ENCODE measurements around the gene ATP9B.

ATP9B gene

DNA sequence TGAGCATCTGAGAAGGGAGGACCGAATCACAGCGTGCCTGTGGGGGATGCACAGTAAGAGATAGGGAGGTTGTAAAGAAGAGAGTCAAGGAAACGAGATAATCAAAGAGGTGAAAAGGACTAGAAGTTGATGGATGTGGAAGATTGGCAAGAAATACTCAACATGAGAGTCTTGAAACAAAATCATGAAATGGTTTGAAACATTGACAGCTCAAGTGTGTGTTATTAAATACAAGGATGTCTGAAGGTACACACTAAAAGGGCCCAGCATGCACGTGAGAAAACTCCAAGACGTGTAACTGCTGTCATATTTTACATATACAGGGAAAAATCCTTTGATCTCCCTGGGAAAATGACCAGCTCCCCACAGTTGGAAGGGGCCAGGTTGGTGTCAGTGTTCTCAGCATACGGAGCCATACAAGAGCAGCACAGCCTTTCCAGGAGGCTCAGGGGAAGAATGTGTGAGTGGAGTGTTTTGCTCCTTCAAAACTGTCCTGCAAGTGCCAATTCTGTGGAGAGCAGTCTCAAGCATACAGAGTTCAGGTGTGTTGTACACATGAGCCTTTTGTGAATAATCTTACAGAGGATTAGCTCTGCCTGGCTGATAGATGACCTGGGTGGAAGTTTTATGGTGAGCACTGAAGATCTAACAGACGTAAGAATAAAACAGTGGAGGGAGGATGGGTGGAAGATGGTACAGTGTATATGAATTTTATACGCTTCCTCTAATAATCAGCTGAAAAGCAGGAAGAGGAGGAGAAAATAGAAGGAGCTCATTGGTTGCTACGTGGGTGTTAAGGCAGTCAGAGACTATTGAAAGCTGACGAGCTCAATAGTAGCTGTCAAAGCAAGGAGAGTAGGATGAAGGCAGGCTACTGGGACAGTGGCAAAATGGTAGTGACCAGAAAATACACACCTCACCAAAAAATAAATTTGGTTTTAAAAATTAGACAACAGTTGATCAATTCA is 126.8 kb downstream of the ATP9B start:
- TF ChIP-seq, protein P1, sequence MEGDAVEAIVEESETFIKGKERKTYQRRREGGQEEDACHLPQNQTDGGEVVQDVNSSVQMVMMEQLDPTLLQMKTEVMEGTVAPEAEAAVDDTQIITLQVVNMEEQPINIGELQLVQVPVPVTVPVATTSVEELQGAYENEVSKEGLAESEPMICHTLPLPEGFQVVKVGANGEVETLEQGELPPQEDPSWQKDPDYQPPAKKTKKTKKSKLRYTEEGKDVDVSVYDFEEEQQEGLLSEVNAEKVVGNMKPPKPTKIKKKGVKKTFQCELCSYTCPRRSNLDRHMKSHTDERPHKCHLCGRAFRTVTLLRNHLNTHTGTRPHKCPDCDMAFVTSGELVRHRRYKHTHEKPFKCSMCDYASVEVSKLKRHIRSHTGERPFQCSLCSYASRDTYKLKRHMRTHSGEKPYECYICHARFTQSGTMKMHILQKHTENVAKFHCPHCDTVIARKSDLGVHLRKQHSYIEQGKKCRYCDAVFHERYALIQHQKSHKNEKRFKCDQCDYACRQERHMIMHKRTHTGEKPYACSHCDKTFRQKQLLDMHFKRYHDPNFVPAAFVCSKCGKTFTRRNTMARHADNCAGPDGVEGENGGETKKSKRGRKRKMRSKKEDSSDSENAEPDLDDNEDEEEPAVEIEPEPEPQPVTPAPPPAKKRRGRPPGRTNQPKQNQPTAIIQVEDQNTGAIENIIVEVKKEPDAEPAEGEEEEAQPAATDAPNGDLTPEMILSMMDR (IDR thresholded peaks at IDR 0.05; ENCODE audit: extremely low read depth, insufficient read depth, missing control alignments) = no peak
- in situ Hi-C loops (cut with MboI; ENCODE audit: low pct_unique_long_range_greater_than_20kb, low sequenced_read_pairs, unreplicated experiment) = no loop called here
- DNase-seq (ENCODE audit: low spot score) = no peak

DNA sequence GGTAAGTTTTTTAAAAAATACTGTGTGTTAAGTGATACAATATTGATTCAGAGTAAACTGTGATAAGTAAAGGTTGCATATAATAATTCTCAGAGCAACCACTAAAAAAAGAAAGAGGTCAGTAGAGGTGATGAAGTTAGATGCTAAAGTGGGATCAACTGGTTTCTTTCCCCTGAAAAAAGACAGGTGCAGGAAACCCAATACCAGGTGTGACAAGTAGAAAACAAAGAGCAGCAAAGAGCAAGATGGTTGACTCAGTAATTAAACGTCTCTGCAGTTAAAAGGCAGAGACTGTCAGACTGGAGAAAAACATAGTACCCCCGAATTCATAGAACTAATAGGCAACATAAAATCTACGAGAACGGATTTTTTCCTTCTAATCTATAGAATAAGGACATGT is 128.3 kb downstream of the ATP9B start:
- TF ChIP-seq, protein P1 (IDR thresholded peaks at IDR 0.05; ENCODE audit: extremely low read depth, insufficient read depth, missing control alignments) = no peak
- no peak for DNase-seq (ENCODE audit: low spot score)
- in situ Hi-C loops (cut with MboI; ENCODE audit: low pct_unique_long_range_greater_than_20kb, low sequenced_read_pairs, unreplicated experiment) = no loop called here

DNA sequence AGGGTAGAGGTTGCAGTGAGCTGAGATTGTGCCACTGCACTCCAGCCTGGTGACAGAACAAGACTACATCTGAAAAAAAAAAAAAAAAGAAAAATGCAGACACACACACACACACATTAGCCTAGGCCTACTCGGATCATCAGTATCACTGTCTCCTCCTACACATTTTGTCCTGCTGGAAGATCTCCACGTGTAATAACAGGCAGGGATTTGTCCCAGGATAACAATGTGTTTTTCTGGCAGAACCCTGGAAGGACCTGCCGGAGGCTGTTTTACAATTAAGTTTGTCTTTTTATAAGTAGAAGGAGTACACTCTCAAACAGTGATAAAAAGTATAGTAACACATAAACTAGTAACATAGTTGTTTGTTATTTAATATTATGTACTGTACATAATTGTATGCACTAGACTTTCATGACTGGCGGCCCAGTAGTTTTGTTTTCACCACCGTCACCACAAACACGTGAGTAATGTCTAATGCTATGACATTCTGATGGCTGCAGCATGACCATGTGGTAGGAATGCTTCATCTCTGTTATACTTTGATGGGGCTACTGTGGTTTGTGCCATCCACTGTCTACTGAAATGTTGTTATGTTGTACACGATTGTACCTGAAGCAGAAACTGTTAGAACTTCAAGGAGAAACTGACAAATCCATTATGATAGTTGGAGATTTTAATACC is 130.6 kb downstream of the ATP9B start:
- TF ChIP-seq, protein P1 (IDR thresholded peaks at IDR 0.05; ENCODE audit: extremely low read depth, insufficient read depth, missing control alignments) = no peak
- DNase-seq (ENCODE audit: low spot score) = no peak
- in situ Hi-C loops (cut with MboI; ENCODE audit: low pct_unique_long_range_greater_than_20kb, low sequenced_read_pairs, unreplicated experiment) = no loop called here

DNA sequence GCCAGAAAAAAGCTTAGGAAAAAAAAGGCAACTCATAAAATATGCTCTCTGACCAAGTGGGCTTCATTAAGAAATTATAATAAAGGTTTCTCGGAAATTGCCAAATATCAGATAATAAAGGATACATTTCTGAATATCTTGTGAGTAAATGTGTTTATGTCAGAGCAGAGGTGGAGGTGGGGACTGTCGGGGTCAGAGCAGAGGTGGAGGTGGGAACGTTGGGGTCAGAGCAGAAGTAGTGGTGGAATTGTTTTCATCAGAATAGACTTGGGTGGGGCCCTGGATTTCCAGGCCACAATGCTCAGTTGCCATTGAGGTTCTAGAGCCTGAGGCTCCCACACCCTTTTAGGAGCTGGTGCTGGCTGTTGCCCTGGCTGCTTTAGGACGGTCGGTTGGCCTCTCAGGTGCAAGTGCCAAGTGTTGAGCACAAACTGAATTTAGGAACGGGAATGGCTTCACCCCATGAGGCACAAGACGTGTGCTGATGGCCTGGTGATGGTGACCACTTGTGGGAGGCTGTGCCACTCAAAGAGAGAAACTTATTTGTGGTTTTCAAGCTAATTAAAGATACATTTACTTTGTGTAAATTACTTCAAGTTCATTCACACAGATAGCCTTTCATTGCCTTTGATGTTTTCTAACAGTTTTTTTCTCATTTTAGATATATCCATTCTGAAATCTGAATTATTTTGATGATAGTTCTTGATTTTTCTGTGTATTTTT is 131.5 kb downstream of the ATP9B start:
- DNase-seq (ENCODE audit: low spot score) = no peak
- TF ChIP-seq, protein P1 (IDR thresholded peaks at IDR 0.05; ENCODE audit: extremely low read depth, insufficient read depth, missing control alignments) = no peak

DNA sequence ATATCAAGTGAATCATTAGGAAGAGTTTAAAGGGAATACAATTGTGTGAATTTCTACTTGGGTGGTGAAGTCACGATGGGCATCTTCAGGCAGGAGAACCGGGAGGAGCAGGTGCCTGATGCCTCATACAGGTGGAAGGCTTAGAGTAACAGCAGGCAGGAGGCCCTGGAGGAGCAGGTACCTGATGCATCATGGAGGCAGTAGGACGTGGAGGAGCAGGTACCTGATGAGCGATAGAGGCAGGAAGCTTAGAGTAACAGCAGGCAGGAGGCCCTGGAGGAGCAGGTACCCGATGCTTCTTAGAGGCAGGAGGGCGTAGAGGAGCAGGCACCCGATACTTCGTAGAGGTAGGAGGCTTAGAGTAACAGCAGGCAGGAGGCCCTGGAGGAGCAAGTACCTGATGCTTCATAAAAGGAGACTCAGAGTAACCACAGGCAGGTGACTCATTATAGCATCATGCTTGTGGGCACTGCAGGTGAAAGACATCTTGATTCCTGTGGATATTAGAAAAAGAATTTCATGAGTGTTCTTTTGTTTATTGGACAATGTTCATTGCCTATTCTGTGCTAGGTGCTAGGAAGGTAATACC is 133.9 kb downstream of the ATP9B start:
- no peak for DNase-seq (ENCODE audit: low spot score)
- TF ChIP-seq, protein P1 (IDR thresholded peaks at IDR 0.05; ENCODE audit: extremely low read depth, insufficient read depth, missing control alignments) = no peak
- in situ Hi-C loops (cut with MboI; ENCODE audit: low pct_unique_long_range_greater_than_20kb, low sequenced_read_pairs, unreplicated experiment) = no loop called here

More for the DNA sequence above, 131.5 kb downstream of the ATP9B start:
- in situ Hi-C loops (cut with MboI; ENCODE audit: low pct_unique_long_range_greater_than_20kb, low sequenced_read_pairs, unreplicated experiment) = no loop called here

Data from GM13977 (cell line).